SK-N-MC (cell line): Measurements from ENCODE around the gene JUNB.
A peak's percentile ranks its signal among the peaks of the same experiment; 100 is the strongest.
"Not testable (repeated sequence)": the region's sequence is repeated elsewhere in the genome, so short reads cannot be mapped to it uniquely, and the experiment has no call there.

ENCODE experiments used
- DNase-seq: peaks from one replicate; pipeline ENCODE4 v3.0.0-alpha.2; 2011; ENCODE audit warnings: low read depth, low spot score
- H3K27ac ChIP-seq: fragments of 200-600 bp; sonication (generic); 2 replicates; pipeline ENCODE4 v1.5.1; 2016; ENCODE audit warnings: mixed run types
- H3K36me3 ChIP-seq: fragments of 200-600 bp; sonication (generic); 2 replicates; pipeline ENCODE4 v1.6.1; 2017; ENCODE audit warnings: antibody characterized with exemption, low read length, mixed read lengths; ENCODE audit not compliant: insufficient read depth
- H3K4me3 ChIP-seq: fragments of 200-600 bp; sonication (generic); 2 replicates; pipeline ENCODE4 v1.5.1; 2016
- H3K9ac ChIP-seq: fragments of 200-600 bp; sonication (generic); 2 replicates; pipeline ENCODE4 v1.8.0; 2017; ENCODE audit warnings: mixed run types, mixed read lengths; ENCODE audit not compliant: insufficient read length
- H3K9me3 ChIP-seq: fragments of 200-600 bp; sonication (generic); 2 replicates; pipeline ENCODE4 v1.6.1; 2017; ENCODE audit warnings: low read depth, mild to moderate bottlenecking, antibody characterized with exemption, low read length, moderate library complexity, mixed read lengths
- EZH2 ChIP-seq: fragments of 200-600 bp; sonication (generic); IDR thresholded peaks from one replicate; pipeline ENCODE4 v1.6.1; 2017; ENCODE audit warnings: antibody characterized with exemption
- FOXP2 ChIP-seq: optimal IDR thresholded peaks from 2 replicates; pipeline ENCODE3; 2011; ENCODE audit warnings: mild to moderate bottlenecking, moderate library complexity; ENCODE audit not compliant: insufficient read depth; ENCODE audit errors: extremely low read length, control extremely low read depth
- POLR2AphosphoS5 ChIP-seq: IDR thresholded peaks from 2 replicates; pipeline ENCODE4 v1.6.1; 2012; ENCODE audit warnings: mild to moderate bottlenecking, low read depth, low read length, borderline replicate concordance

JUNB gene

DNA sequence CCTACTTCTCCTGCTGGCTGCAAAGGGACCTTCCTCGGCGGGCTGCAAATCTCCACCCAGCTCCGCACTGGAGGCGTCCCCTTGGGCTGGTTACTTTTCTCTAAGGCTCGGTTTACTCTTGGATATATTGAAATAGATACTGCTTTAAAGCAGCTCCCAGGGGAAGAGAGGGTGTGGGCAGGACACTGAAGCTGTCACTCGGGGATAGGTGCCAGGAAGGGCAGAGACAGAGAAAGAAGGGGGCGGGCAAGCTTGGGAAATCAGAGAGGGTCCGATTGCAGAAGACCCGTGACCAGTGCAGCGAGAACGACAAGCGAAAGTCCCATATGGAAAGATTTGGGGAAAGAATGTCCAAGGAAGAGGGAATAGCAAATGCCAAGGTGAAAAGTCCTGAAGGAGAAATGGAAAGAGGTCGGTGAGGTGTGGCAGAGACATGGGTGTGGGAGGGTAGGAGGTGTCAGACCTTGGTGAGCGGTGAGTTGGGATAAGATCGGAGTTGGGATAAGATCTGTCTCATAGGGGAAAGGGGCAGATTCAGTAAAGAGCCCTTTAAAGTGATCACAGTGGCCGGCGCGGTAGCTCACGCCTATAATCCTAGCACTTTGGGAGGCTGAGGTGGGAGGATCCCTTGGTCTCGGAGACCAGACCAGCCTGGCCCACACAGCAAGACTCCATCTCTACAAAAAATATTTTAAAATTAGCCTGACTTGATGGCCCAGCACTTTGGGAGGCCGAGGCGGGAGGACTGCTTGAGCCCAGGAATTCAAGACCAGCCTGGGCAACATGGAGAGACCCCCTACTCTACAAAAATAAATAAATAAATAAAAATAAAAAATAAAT lies 11.2 kb downstream of the JUNB start:
- TF ChIP-seq FOXP2 (no peak), POLR2AphosphoS5 (no peak), EZH2 (no peak)
- no peaks in the 10 kb centered on the region for H3K9me3 ChIP-seq
- peaks cover 19% of the 10 kb centered on the region for H3K36me3 ChIP-seq
- peak overlapping the region; percentile 97 for H3K4me3 ChIP-seq
- H3K9ac ChIP-seq, result peak overlapping the region; percentile 90
- no peak overlapping the region for H3K27ac ChIP-seq
- no peak for DNase-seq

GRCh38 chr19:12804051-12804450 lies 12.8 kb downstream of the JUNB start:
- Histone ChIP-seq H3K27ac (no peak overlapping the region), H3K4me3 (no peak overlapping the region), H3K36me3 (peaks cover 24% of the 10 kb centered on the region), H3K9me3 (no peaks in the 10 kb centered on the region), H3K9ac (no peak overlapping the region)
- DNase-seq, result no peak
- TF ChIP-seq POLR2AphosphoS5 (no peak), EZH2 (no peak), FOXP2 (no peak)

GRCh38 chr19:12806242-12807081 lies 15.2 kb downstream of the JUNB start, which contains the start of gene RNASEH2A:
TSS of gene RNASEH2A (plus strand) at chr19:12806584. CDS start at chr19:12806674, 90 bp downstream.
- peak within 1 kb of the TSS; percentile 87 for H3K9ac ChIP-seq
- no peak for DNase-seq
- H3K4me3 ChIP-seq, result peak within 1 kb of the TSS; percentile 94
- peaks cover 22% of the 10 kb centered on the region for H3K36me3 ChIP-seq
- no peaks in the 10 kb centered on the region for H3K9me3 ChIP-seq
- peak within 1 kb of the TSS; percentile 72 for H3K27ac ChIP-seq
- TF ChIP-seq EZH2, result no peak
- peak; percentile 84 for TF ChIP-seq FOXP2
- TF ChIP-seq POLR2AphosphoS5, result peak; percentile 92

- no peak overlapping the region for H3K27ac ChIP-seq
- no peaks in the 10 kb centered on the region for H3K9me3 ChIP-seq
- peaks cover 22% of the 10 kb centered on the region; the same call in 1 of the 2 replicates for H3K36me3 ChIP-seq
- H3K9ac ChIP-seq, result no peak overlapping the region
- no peak overlapping the region for H3K4me3 ChIP-seq
- no peak for DNase-seq
- TF ChIP-seq FOXP2 (no peak), POLR2AphosphoS5 (no peak), EZH2 (no peak)
Measured at GRCh38 chr19:12815088-12815487, 23.8 kb downstream of the JUNB start.

GRCh38 chr19:12817188-12817587 lies 25.9 kb downstream of the JUNB start:
- not testable (repeated sequence) for H3K9me3 ChIP-seq, DNase-seq
- peaks cover 15% of the 10 kb centered on the region; the same call in 1 of the 2 replicates for H3K36me3 ChIP-seq

GRCh38 chr19:12817810-12818209 lies 26.5 kb downstream of the JUNB start:
- not testable (repeated sequence) for DNase-seq, H3K4me3 ChIP-seq

More at GRCh38 chr19:12817188-12817587, 25.9 kb downstream of the JUNB start:
- not testable (repeated sequence) for H3K9ac ChIP-seq, H3K4me3 ChIP-seq, H3K27ac ChIP-seq

GRCh38 chr19:12821761-12822160 lies 30.5 kb downstream of the JUNB start:
- Histone ChIP-seq H3K9me3 (no peaks in the 10 kb centered on the region), H3K36me3 (no peaks in the 10 kb centered on the region), H3K27ac (no peak overlapping the region), H3K4me3 (no peak overlapping the region), H3K9ac (no peak overlapping the region)
- DNase-seq, result no peak
- no peak for TF ChIP-seq FOXP2
- no peak for TF ChIP-seq EZH2
- no peak for TF ChIP-seq POLR2AphosphoS5

More at GRCh38 chr19:12817810-12818209, 26.5 kb downstream of the JUNB start:
- H3K9ac ChIP-seq, H3K27ac ChIP-seq, H3K9me3 ChIP-seq: not testable (repeated sequence)
- H3K36me3 ChIP-seq, result peaks cover 14% of the 10 kb centered on the region; the same call in 1 of the 2 replicates

GRCh38 chr19:12825254-12826131 lies 34.2 kb downstream of the JUNB start:
- DNase-seq, result no peak
- H3K27ac ChIP-seq, result no peak overlapping the region
- H3K9ac ChIP-seq, result no peak overlapping the region
- peak overlapping the region; percentile 63 for H3K4me3 ChIP-seq
- H3K9me3 ChIP-seq, result no peaks in the 10 kb centered on the region
- TF ChIP-seq POLR2AphosphoS5 (no peak), FOXP2 (no peak), EZH2 (no peak)
- no peaks in the 10 kb centered on the region for H3K36me3 ChIP-seq
